K562 (cell line): ENCODE data around the gene KLHL6. TPM values are rescaled to one million over a fixed set of nuclear protein-coding genes. Genes with fewer than 3 reads are reported as not detected.

Source experiments
- ATF2 ChIP-seq: sonication (generic); formaldehyde crosslinking; IDR thresholded peaks from 2 replicates; pipeline ENCODE4 v1.8.1; 2022; ENCODE audit warnings: missing genetic modification reagents
- ELK3 ChIP-seq: fragments of 450-650 bp; formaldehyde crosslinking; IDR thresholded peaks from 2 replicates; pipeline ENCODE4 v1.4.0; 2020; ENCODE audit warnings: mild to moderate bottlenecking
- EP300 ChIP-seq: IDR thresholded peaks from 2 replicates; pipeline ENCODE4 v1.6.1; 2012; ENCODE audit warnings: low read length, improper control_type of control experiment
- KAT7 ChIP-seq: sonication (generic); formaldehyde crosslinking; IDR thresholded peaks from 2 replicates; pipeline ENCODE4 v1.8.0; 2022; ENCODE audit warnings: missing genetic modification reagents, mild to moderate bottlenecking, borderline replicate concordance
- MNT ChIP-seq, 2 experiments: fragments of 450-650 bp; conservative IDR thresholded peaks; 2 replicates each; pipeline ENCODE4 v1.6.1; 2017; ENCODE audit warnings: mild to moderate bottlenecking in 2 of 2, moderate library complexity in 2 of 2
- RBFOX2 ChIP-seq: fragments of 200-400 bp; formaldehyde crosslinking; IDR thresholded peaks from 2 replicates; pipeline ENCODE4 v1.6.1; 2017; ENCODE audit warnings: low read depth, mild to moderate bottlenecking, low read length, moderate library complexity
- RBM25 ChIP-seq: fragments of 200-400 bp; formaldehyde crosslinking; IDR thresholded peaks from 2 replicates; pipeline ENCODE4 v1.6.1; 2018; ENCODE audit warnings: low read length, low read depth, moderate library complexity; ENCODE audit not compliant: severe bottlenecking
- RERE ChIP-seq: sonication (generic); formaldehyde crosslinking; IDR thresholded peaks from 2 replicates; pipeline ENCODE4 v1.8.0; 2023; ENCODE audit warnings: missing genetic modification reagents, mild to moderate bottlenecking, borderline replicate concordance
- SFPQ ChIP-seq: fragments of 200-400 bp; formaldehyde crosslinking; IDR thresholded peaks from 2 replicates; pipeline ENCODE4 v1.6.1; 2017; ENCODE audit warnings: mild to moderate bottlenecking, low read depth, low read length, moderate library complexity
- SMARCC2 ChIP-seq: fragments of 450-650 bp; IDR thresholded peaks from 2 replicates; pipeline ENCODE4 v1.6.1; 2017; ENCODE audit warnings: antibody characterized with exemption, moderate library complexity, mild to moderate bottlenecking, low read depth
- SMC3 ChIP-seq: conservative IDR thresholded peaks from 2 replicates; pipeline ENCODE4 v1.6.1; 2011; ENCODE audit warnings: low read depth, low read length, improper control_type of control experiment; ENCODE audit not compliant: insufficient read depth
- SOX6 ChIP-seq: fragments of 450-650 bp; IDR thresholded peaks from 2 replicates; pipeline ENCODE4 v1.6.1; 2014; ENCODE audit warnings: mild to moderate bottlenecking
- ZNF175 ChIP-seq: fragments of 200-800 bp; sonication (Bioruptor generic); IDR thresholded peaks from 2 replicates; pipeline ENCODE4 v1.6.1; 2016; ENCODE audit warnings: low read depth, mild to moderate bottlenecking, missing genetic modification characterization, missing compliant biosample characterization
- ZNF212 ChIP-seq: fragments of 450-650 bp; formaldehyde crosslinking; IDR thresholded peaks from 2 replicates; pipeline ENCODE4 v1.4.0; 2020; ENCODE audit warnings: mild to moderate bottlenecking
- polyA plus RNA-seq, 8 experiments: library from polyadenylated mRNA; depleted of rRNA in 4 of 8; stranded (reverse) in 5 of 8; unstranded in 3 of 8; fragments of >200 nt; fragmentation: Nextera tagmentation in 2 of 8; fragmentation: Illumina TruSeq in 1 of 8; extraction: Ambion mirVana in 2 of 8; extraction: Trizol in 1 of 8; gene quantifications; 2 replicates each; pipeline versions ENCODE4 v1.2.1 to v1.2.3, GENCODE V29; 2011 to 2014; ENCODE audit warnings: inconsistent platforms in 1 of 8, missing spikeins in 1 of 8
- total RNA-seq, 7 experiments: library from RNA; depleted of rRNA in 6 of 7; stranded (reverse); fragments of >200 nt in 6 of 7; fragmentation: Illumina TruSeq in 2 of 7; extraction: Trizol in 2 of 7; gene quantifications; 2 replicates each; pipeline versions ENCODE4 v1.2.1 to v1.2.3, GENCODE V29; 2011 to 2021; ENCODE audit warnings: low replicate concordance in 1 of 7

Gene KLHL6
- total and polyA plus RNA-seq, 9 of the 15 experiments (the other 6 are each of a cell fraction or from before 2014, with no cell fraction given) = 0.18 to 2.1 (median 1.4) TPM

GRCh38 chr3:183555541-183556081, at the start of gene KLHL6 (continued):
- TF ChIP-seq RERE (CRISPR knock-in tag) (no peak), SMARCC2 (no peak), SMC3 (no peak), SOX6 (peak; percentile 35; the same call in 1 of the 2 replicates), EP300 (peak; percentile 40), RBM25 (no peak), KAT7 (no peak; the same call in 1 of the 2 replicates), RBFOX2 (0 out of 2 replicates have a peak, but pooled peaks have one; percentile 27), ZNF175 (CRISPR knock-in tag) (no peak), ELK3 (CRISPR knock-in tag) (no peak), ZNF212 (CRISPR knock-in tag) (no peak), SFPQ (no peak), MNT (conservative IDR thresholded peaks at IDR 0.05) (no peak), ATF2 (CRISPR knock-in tag) (no peak)
